Activated CD4-positive, alpha-beta T cell treated with anti-CD3 and anti-CD28 coated beads, Interleukin-2, amount 10 ng/mL, durations not matched to agents 7 days and 5 days (primary cell): ENCODE measurements around the gene KNDC1. TPM values are rescaled to one million over a fixed set of nuclear protein-coding genes. Genes with fewer than 3 reads are reported as not detected.
A peak's percentile ranks its signal among the peaks of the same experiment; 100 is the strongest.
"Not testable (repeated sequence)": the region's sequence is repeated elsewhere in the genome, so short reads cannot be mapped to it uniquely, and the experiment has no call there.

Experiments
- CTCF ChIA-PET: fragments of 350-600 bp; sonication (Branson Sonifier 250); formaldehyde crosslinking; loops from one replicate; lab custom pipeline; 2021; ENCODE audit warnings: antibody characterized with exemption; lab: Charles Lee
- POLR2A ChIA-PET: fragments of 350-600 bp; sonication (Branson Sonifier 250); formaldehyde crosslinking; loops from one replicate; lab custom pipeline; 2021; ENCODE audit warnings: antibody characterized with exemption; lab: Charles Lee
- DNase-seq: peaks from one replicate; pipeline ENCODE4 v3.0.0-alpha.2; 2020
- H3K27ac Mint-ChIP-seq: one replicate; pipeline ENCODE4 v1.8.0; 2021; ENCODE audit warnings: mild to moderate bottlenecking, moderate library complexity, mixed read lengths
- H3K27me3 Mint-ChIP-seq: one replicate; pipeline ENCODE4 v1.8.0; 2021; ENCODE audit warnings: mixed read lengths
- H3K36me3 Mint-ChIP-seq: one replicate; pipeline ENCODE4 v1.8.0; 2021; ENCODE audit warnings: low read depth, mixed read lengths
- H3K4me1 Mint-ChIP-seq: one replicate; pipeline ENCODE4 v1.8.0; 2021; ENCODE audit warnings: mixed read lengths
- H3K4me3 Mint-ChIP-seq: one replicate; pipeline ENCODE4 v1.8.0; 2021; ENCODE audit warnings: mild to moderate bottlenecking, moderate library complexity, mixed read lengths
- H3K9me3 Mint-ChIP-seq: one replicate; pipeline ENCODE4 v1.8.0; 2021; ENCODE audit warnings: mixed read lengths
- total RNA-seq, 2 experiments: library from RNA; stranded (reverse); gene quantifications; one replicate each; pipeline ENCODE4 v1.2.3, GENCODE V29; 2021

KNDC1 gene
- total RNA-seq, 2 experiments from 2014 or later = 0.07 to 0.08 TPM

- no peaks in the 10 kb centered on the region for H3K9me3 Mint-ChIP-seq
- peak overlapping the region; percentile 6 for H3K4me3 Mint-ChIP-seq
- H3K36me3 Mint-ChIP-seq = no peaks in the 10 kb centered on the region
- H3K27me3 Mint-ChIP-seq = no peaks in the 10 kb centered on the region
- CTCF ChIA-PET = interaction anchor here (0.6 to 0.7 kb wide), 2 partner anchors 12 to 127 kb away, joined by 3 read pairs; no protein-coding TSS in a partner anchor
- DNase-seq = peak; percentile 35
- H3K4me1 Mint-ChIP-seq = peaks cover 54% of the 10 kb centered on the region
- peak overlapping the region; percentile 94 for H3K27ac Mint-ChIP-seq
- POLR2A ChIA-PET = no interaction called here
These were observed 97.6 kb downstream of the KNDC1 start for GRCh38 chr10:133257489-133258065.

GRCh38 chr10:133258066-133258817, 98.2 kb downstream of the KNDC1 start:
- Mint-ChIP-seq H3K27ac (peak overlapping the region; percentile 94), H3K4me3 (peak overlapping the region; percentile 51), H3K9me3 (no peaks in the 10 kb centered on the region), H3K36me3 (peaks cover 2% of the 10 kb centered on the region), H3K4me1 (peaks cover 61% of the 10 kb centered on the region), H3K27me3 (no peaks in the 10 kb centered on the region)
- DNase-seq = peak; percentile 54
- CTCF ChIA-PET = interaction anchor here (0.8 to 1.9 kb wide), 4 partner anchors 12 to 53 kb away, joined by 3 to 11 read pairs (median 6); partner anchors contain the start of gene ADAM8
- POLR2A ChIA-PET = interaction anchor here (1.0 kb wide), 1 partner anchor 133 kb away, joined by 3 read pairs; no protein-coding TSS in a partner anchor

GRCh38 chr10:133258818-133259601, 99.0 kb downstream of the KNDC1 start:
- peak overlapping the region; percentile 99 for H3K27ac Mint-ChIP-seq
- peak; percentile 87 for DNase-seq
- H3K4me1 Mint-ChIP-seq = peaks cover 69% of the 10 kb centered on the region
- H3K27me3 Mint-ChIP-seq = no peaks in the 10 kb centered on the region
- peaks cover 6% of the 10 kb centered on the region for H3K36me3 Mint-ChIP-seq
- H3K9me3 Mint-ChIP-seq = no peaks in the 10 kb centered on the region
- POLR2A ChIA-PET = interaction anchor here (0.8 to 1.1 kb wide), 3 partner anchors 16 to 132 kb away, joined by 3 to 4 read pairs (median 3); no protein-coding TSS in a partner anchor
- CTCF ChIA-PET = interaction anchor here (0.8 to 1.9 kb wide), 7 partner anchors 13 to 71 kb away, joined by 3 to 11 read pairs (median 4); partner anchors contain the start of gene ADAM8
- H3K4me3 Mint-ChIP-seq = peak overlapping the region; percentile 58

- ChIA-PET CTCF (interaction anchor here (0.8 to 1.9 kb wide), 6 partner anchors 14 to 70 kb away, joined by 3 to 11 read pairs (median 4); partner anchors contain the start of gene ADAM8), POLR2A (interaction anchor here (0.8 to 1.1 kb wide), 2 partner anchors 16 to 19 kb away, joined by 3 to 4 read pairs; no protein-coding TSS in a partner anchor)
- Mint-ChIP-seq H3K27me3 (no peaks in the 10 kb centered on the region), H3K27ac (peak overlapping the region; percentile 99), H3K4me3 (peak overlapping the region; percentile 58), H3K9me3 (no peaks in the 10 kb centered on the region), H3K36me3 (peaks cover 12% of the 10 kb centered on the region), H3K4me1 (peaks cover 75% of the 10 kb centered on the region)
- no peak for DNase-seq
These were observed 99.6 kb downstream of the KNDC1 start for GRCh38 chr10:133259602-133259989.

- DNase-seq = peak; percentile 57
- Mint-ChIP-seq H3K4me3 (peak overlapping the region; percentile 75), H3K27ac (peak overlapping the region; percentile 99), H3K4me1 (peaks cover 88% of the 10 kb centered on the region), H3K27me3 (no peaks in the 10 kb centered on the region), H3K36me3 (peaks cover 23% of the 10 kb centered on the region), H3K9me3 (no peaks in the 10 kb centered on the region)
- POLR2A ChIA-PET = no interaction called here
- CTCF ChIA-PET = interaction anchor here (0.9 to 1.0 kb wide), 3 partner anchors 19 to 63 kb away, joined by 3 to 5 read pairs (median 3); no protein-coding TSS in a partner anchor
These were observed 101.1 kb downstream of the KNDC1 start for GRCh38 chr10:133260895-133261725.

DNA sequence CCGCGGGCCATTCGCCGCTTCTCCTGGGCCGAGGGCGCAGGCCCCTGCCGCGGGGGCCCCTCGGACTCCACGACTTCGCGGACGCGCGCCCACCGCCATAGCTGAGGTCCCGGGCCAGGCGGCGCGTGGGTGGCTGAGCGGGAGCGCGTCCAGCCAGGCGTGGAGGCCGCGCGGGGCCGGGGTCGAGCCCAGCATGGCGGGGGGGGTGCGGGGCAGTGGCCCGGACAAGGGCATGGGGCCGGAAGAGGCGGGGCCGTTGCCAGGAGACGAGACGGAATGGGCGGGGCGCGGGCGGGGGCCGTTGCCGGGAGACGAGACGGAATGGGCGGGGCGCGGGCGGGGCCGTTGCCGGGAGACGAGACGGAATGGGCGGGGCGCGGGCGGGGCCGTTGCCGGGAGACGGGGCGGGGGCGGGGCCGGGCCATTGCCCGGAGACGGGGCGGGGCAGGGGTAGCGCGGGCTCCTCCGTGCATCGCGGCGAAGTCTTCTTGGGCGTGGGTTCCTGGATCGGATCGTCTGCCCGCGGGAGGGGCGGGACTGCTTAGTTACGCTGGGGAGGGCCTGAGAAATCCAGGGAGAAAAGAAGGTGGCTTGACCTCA, 101.8 kb downstream of the KNDC1 start:
- Mint-ChIP-seq H3K4me1 (peaks cover 82% of the 10 kb centered on the region), H3K9me3 (no peaks in the 10 kb centered on the region), H3K36me3 (peaks cover 25% of the 10 kb centered on the region), H3K4me3 (peak overlapping the region; percentile 75), H3K27ac (peak overlapping the region; percentile 76), H3K27me3 (no peaks in the 10 kb centered on the region)
- ChIA-PET CTCF (interaction anchor here (1.0 to 3.1 kb wide), 3 partner anchors 13 to 56 kb away, joined by 3 to 18 read pairs (median 5); partner anchors contain the start of gene ADAM8), POLR2A (no interaction called here)
- peak; percentile 86 for DNase-seq

DNA sequence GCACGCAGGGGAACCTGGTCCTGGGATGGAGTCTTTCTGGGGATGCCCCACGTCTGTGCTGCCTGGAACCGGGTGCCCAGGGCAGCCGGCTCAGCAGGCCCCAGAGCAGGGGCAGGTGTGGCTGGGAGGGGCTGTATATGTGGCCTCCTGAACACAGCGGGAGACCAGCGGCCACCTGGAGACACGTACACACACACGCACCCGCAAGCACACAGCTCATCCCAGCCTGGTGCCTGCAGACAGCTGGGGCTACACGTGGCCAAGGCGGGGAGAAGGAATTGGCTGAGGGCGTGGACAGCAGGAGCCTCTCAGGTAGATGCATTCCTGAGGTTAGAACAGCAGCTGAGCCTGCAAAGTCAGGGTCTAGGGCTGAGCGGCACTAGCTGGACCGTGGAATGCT, 102.7 kb downstream of the KNDC1 start:
- peaks cover 73% of the 10 kb centered on the region for H3K4me1 Mint-ChIP-seq
- ChIA-PET POLR2A (no interaction called here), CTCF (interaction anchor here (1.7 to 3.1 kb wide), 2 partner anchors 10 to 12 kb away, joined by 4 to 18 read pairs; partner anchors contain the start of gene ADAM8)
- peak overlapping the region; percentile 10 for H3K4me3 Mint-ChIP-seq
- H3K27me3 Mint-ChIP-seq = no peaks in the 10 kb centered on the region
- peak overlapping the region; percentile 76 for H3K27ac Mint-ChIP-seq
- no peak for DNase-seq
- peaks cover 25% of the 10 kb centered on the region for H3K36me3 Mint-ChIP-seq
- H3K9me3 Mint-ChIP-seq = no peaks in the 10 kb centered on the region

GRCh38 chr10:133263674-133264073, 103.7 kb downstream of the KNDC1 start:
- Mint-ChIP-seq H3K27me3 (no peaks in the 10 kb centered on the region), H3K4me3 (no peak overlapping the region), H3K27ac (peak overlapping the region; percentile 85), H3K36me3 (peaks cover 25% of the 10 kb centered on the region), H3K9me3 (no peaks in the 10 kb centered on the region), H3K4me1 (peaks cover 65% of the 10 kb centered on the region)
- DNase-seq = no peak
- POLR2A ChIA-PET = no interaction called here
- CTCF ChIA-PET = interaction anchor here (1.7 to 3.1 kb wide), 2 partner anchors 9 to 11 kb away, joined by 4 to 18 read pairs; partner anchors contain the start of gene ADAM8

DNA sequence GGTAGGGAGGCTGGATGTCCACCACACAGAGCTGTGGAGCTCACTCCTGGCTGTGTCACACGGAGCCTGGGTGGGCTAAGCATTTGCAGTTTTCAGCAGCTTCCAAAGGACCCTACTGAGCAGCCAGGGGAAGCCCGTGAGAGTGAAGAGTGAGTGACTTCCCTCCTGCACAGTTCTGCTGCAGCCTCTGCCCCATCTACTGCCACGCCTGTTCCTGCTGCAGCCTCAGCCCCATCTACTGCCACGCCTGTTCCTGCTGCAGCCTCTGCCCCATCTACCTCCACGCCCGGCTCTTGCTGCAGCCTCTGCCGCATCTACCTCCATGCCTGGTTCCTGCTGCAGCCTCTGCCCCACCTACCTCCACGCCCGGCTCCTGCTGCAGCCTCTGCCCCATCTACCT, 104.4 kb downstream of the KNDC1 start:
- no peaks in the 10 kb centered on the region for H3K9me3 Mint-ChIP-seq
- CTCF ChIA-PET = interaction anchor here (0.6 to 3.1 kb wide), 3 partner anchors 8 to 30 kb away, joined by 3 to 18 read pairs (median 4); partner anchors contain the start of gene ADAM8
- H3K36me3 Mint-ChIP-seq = peaks cover 25% of the 10 kb centered on the region
- H3K27ac Mint-ChIP-seq = peak overlapping the region; percentile 85
- peak; percentile 70 for DNase-seq
- H3K4me1 Mint-ChIP-seq = peaks cover 58% of the 10 kb centered on the region
- POLR2A ChIA-PET = no interaction called here
- H3K27me3 Mint-ChIP-seq = no peaks in the 10 kb centered on the region
- H3K4me3 Mint-ChIP-seq = peak overlapping the region; percentile 41

- CTCF ChIA-PET = interaction anchor here (0.6 to 3.1 kb wide), 2 partner anchors 10 to 29 kb away, joined by 3 to 18 read pairs; partner anchors contain the start of gene ADAM8
- peaks cover 25% of the 10 kb centered on the region for H3K36me3 Mint-ChIP-seq
- H3K4me3 Mint-ChIP-seq = peak overlapping the region; percentile 14
- peak overlapping the region; percentile 77 for H3K27ac Mint-ChIP-seq
- POLR2A ChIA-PET, H3K27me3 Mint-ChIP-seq, H3K9me3 Mint-ChIP-seq, DNase-seq: not testable (repeated sequence)
- H3K4me1 Mint-ChIP-seq = peaks cover 52% of the 10 kb centered on the region
These were observed 105.0 kb downstream of the KNDC1 start for GRCh38 chr10:133265052-133265451.
